ENCODE results near the gene DCDC1.

DCDC1 gene

GRCh38 chr11:31045335-31045734, 324.2 kb downstream of the DCDC1 start:
- H3K27me3 ChIP-seq (ENCODE audit: insufficient read depth, poor library complexity, severe bottlenecking), result no peaks in the 10 kb centered on the region

GRCh38 chr11:31030138-31030792, 339.3 kb downstream of the DCDC1 start:
- Histone ChIP-seq H3K4me1 (ENCODE audit: insufficient read depth, poor library complexity, severe bottlenecking) (no peaks in the 10 kb centered on the region), H3K9me3 (ENCODE audit: severe bottlenecking) (no peaks in the 10 kb centered on the region), H3K27ac (ENCODE audit: poor library complexity, severe bottlenecking) (no peak overlapping the region), H3K27me3 (ENCODE audit: insufficient read depth, poor library complexity, severe bottlenecking) (no peaks in the 10 kb centered on the region), H3K36me3 (ENCODE audit: low read depth) (no peaks in the 10 kb centered on the region), H3K4me3 (ENCODE audit: severe bottlenecking) (no peak overlapping the region)
- DNase-seq (ENCODE audit: low spot score) (no peak), ATAC-seq (ENCODE audit: low read depth) (no peak)
- TF ChIP-seq, protein P1, sequence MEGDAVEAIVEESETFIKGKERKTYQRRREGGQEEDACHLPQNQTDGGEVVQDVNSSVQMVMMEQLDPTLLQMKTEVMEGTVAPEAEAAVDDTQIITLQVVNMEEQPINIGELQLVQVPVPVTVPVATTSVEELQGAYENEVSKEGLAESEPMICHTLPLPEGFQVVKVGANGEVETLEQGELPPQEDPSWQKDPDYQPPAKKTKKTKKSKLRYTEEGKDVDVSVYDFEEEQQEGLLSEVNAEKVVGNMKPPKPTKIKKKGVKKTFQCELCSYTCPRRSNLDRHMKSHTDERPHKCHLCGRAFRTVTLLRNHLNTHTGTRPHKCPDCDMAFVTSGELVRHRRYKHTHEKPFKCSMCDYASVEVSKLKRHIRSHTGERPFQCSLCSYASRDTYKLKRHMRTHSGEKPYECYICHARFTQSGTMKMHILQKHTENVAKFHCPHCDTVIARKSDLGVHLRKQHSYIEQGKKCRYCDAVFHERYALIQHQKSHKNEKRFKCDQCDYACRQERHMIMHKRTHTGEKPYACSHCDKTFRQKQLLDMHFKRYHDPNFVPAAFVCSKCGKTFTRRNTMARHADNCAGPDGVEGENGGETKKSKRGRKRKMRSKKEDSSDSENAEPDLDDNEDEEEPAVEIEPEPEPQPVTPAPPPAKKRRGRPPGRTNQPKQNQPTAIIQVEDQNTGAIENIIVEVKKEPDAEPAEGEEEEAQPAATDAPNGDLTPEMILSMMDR (IDR thresholded peaks at IDR 0.05; ENCODE audit: poor library complexity, severe bottlenecking), result no peak

More at GRCh38 chr11:31045335-31045734, 324.2 kb downstream of the DCDC1 start:
- Histone ChIP-seq H3K4me3 (ENCODE audit: severe bottlenecking) (no peak overlapping the region), H3K36me3 (ENCODE audit: low read depth) (no peaks in the 10 kb centered on the region), H3K27ac (ENCODE audit: poor library complexity, severe bottlenecking) (no peak overlapping the region), H3K4me1 (ENCODE audit: insufficient read depth, poor library complexity, severe bottlenecking) (no peaks in the 10 kb centered on the region), H3K9me3 (ENCODE audit: severe bottlenecking) (no peaks in the 10 kb centered on the region)
- TF ChIP-seq, protein P1 (IDR thresholded peaks at IDR 0.05; ENCODE audit: poor library complexity, severe bottlenecking), result peak; percentile 22
- ATAC-seq (ENCODE audit: low read depth), result no peak
- DNase-seq (ENCODE audit: low spot score), result no peak

GRCh38 chr11:31026315-31026714, 343.2 kb downstream of the DCDC1 start:
- TF ChIP-seq, protein P1 (IDR thresholded peaks at IDR 0.05; ENCODE audit: poor library complexity, severe bottlenecking), result no peak
- ATAC-seq (ENCODE audit: low read depth) (no peak), DNase-seq (ENCODE audit: low spot score) (no peak)
- Histone ChIP-seq H3K27ac (ENCODE audit: poor library complexity, severe bottlenecking) (no peak overlapping the region), H3K36me3 (ENCODE audit: low read depth) (no peaks in the 10 kb centered on the region), H3K4me1 (ENCODE audit: insufficient read depth, poor library complexity, severe bottlenecking) (no peaks in the 10 kb centered on the region), H3K9me3 (ENCODE audit: severe bottlenecking) (no peaks in the 10 kb centered on the region), H3K4me3 (ENCODE audit: severe bottlenecking) (no peak overlapping the region), H3K27me3 (ENCODE audit: insufficient read depth, poor library complexity, severe bottlenecking) (no peaks in the 10 kb centered on the region)

DNA sequence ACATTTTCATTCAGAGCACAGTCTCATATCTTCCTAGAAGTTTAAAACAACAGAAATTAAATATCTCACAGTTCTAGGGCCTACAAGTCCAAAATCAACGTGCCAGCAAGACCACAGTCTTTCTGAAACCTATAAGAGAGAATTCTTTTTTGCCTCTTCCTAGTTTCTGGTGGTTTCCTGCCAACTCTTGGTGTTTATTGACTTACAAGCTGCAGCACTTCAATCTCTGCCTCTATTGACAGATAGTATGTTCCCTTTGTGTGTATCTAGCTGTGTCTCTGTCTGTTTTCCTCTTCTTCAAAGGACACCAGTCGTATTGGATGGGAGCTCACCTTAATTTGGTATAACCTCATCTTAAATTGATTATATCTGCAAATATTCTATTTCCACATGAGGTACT, 347.5 kb downstream of the DCDC1 start:
- DNase-seq (ENCODE audit: low spot score) (no peak), ATAC-seq (ENCODE audit: low read depth) (no peak)
- Histone ChIP-seq H3K9me3 (ENCODE audit: severe bottlenecking) (no peaks in the 10 kb centered on the region), H3K27ac (ENCODE audit: poor library complexity, severe bottlenecking) (no peak overlapping the region), H3K36me3 (ENCODE audit: low read depth) (no peaks in the 10 kb centered on the region), H3K4me1 (ENCODE audit: insufficient read depth, poor library complexity, severe bottlenecking) (no peaks in the 10 kb centered on the region), H3K27me3 (ENCODE audit: insufficient read depth, poor library complexity, severe bottlenecking) (no peaks in the 10 kb centered on the region), H3K4me3 (ENCODE audit: severe bottlenecking) (no peak overlapping the region)
- TF ChIP-seq, protein P1 (IDR thresholded peaks at IDR 0.05; ENCODE audit: poor library complexity, severe bottlenecking), result no peak

DNA sequence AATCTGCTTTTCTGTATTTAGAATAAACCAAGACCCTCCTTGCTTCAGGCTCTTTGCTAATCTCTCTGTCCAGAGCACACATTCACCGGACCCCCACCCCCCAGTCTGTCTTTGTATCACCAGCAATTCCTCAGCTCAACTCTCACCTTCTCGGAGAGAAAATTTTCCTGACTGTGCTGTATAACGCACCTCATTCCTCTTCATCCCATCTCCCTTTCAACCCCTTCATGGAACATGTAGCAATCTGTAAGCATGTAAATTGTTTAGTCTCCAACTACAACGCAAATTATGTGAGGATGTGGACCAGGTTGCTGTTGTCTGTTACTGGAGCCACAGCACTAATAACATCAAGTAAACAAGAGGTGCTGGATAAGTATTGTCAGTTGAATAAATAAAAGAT, 349.8 kb downstream of the DCDC1 start:
- Histone ChIP-seq H3K4me1 (ENCODE audit: insufficient read depth, poor library complexity, severe bottlenecking) (no peaks in the 10 kb centered on the region), H3K9me3 (ENCODE audit: severe bottlenecking) (no peaks in the 10 kb centered on the region), H3K27ac (ENCODE audit: poor library complexity, severe bottlenecking) (no peak overlapping the region), H3K27me3 (ENCODE audit: insufficient read depth, poor library complexity, severe bottlenecking) (no peaks in the 10 kb centered on the region), H3K36me3 (ENCODE audit: low read depth) (no peaks in the 10 kb centered on the region), H3K4me3 (ENCODE audit: severe bottlenecking) (no peak overlapping the region)
- ATAC-seq (ENCODE audit: low read depth), result no peak
- TF ChIP-seq, protein P1 (IDR thresholded peaks at IDR 0.05; ENCODE audit: poor library complexity, severe bottlenecking), result no peak
- no peak for DNase-seq (ENCODE audit: low spot score)

All from RWPE2 (cell line).